HG03378 (cell line): ENCODE results near the gene HS3ST1.

Experiments
- ATAC-seq: cut with Tn5 transposase; IDR thresholded peaks from one replicate; pipeline ENCODE4 v1.9.1; 2021; ENCODE audit warnings: mild to moderate bottlenecking, moderate library complexity; ENCODE audit not compliant: unreplicated experiment

The HS3ST1 gene

DNA sequence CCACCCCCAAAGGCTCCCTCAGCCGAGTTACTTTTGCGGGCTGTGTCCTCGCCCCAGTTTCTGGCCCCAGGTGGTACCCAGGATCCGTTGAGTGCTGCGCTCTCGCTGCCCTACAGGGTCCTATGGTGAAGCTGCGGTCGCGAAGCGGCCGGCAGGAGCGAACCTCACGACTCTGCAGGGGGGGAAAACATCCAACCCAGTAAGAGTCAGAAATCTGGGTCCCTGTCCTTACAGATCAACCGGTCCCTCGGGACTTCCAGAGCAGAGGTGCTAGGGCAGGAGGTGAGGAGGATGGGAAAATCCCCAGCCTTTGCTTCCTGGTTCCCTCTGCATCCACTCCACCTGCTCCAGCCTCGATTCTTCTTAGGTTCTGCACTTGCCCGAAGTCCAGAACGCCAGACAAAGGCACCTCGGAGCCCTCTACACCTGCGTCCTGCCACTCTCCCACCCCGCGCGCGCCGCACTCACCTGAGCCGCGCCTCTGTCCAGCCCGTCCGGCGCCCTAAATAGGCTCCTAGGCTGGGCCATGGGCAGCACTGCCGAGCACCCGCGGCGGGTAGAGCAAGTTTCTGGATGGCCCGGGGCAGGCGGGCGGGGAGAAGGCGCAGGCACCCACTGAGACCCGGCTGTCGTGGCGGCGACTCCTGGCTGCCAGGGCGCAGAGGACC lies at the start of gene HS3ST1:
Gene HS3ST1 (minus strand): TSS at position 664 of the 668 bp plus-strand sequence. CDS start 28,889 bp downstream, outside the sequence.
- ATAC-seq = peak; percentile 26

DNA sequence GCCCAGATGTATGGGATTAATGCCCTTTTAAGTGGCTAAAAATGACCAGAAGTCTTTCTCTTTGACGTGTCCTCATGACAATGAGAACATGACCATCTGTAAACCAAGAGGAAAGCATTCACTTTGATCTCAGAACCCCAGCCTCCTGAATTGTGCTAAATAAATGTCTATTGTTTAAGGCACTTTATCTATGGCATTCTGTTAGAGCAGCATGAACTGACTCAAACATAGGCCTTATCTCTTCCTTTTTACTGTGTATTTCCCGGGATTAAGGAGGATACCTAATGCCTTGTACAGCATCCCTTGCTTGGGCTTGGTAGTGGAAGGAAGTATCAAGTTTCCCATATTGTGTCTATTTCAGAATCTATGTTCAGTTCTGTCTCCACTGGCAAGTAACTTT lies 47.2 kb upstream of the HS3ST1 start:
- no peak for ATAC-seq

DNA sequence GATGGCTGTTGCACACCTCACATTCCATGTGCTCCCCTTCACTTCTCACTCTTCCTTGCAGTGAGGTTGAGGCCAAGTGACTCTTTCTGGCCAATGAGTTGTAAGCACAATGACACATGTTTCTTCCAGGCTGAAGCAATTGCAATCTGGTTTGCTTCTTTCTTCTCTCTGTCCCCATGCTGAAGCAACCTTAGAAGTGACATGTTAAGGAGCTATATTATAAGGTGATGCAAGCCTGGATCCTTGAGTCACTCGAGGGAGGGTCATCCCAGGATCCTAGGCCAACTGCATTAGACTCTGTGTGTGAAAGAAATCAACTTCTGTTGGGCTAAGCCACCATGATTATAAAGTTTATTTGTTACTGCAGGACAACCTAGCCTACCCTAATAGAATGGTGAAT lies 45.5 kb upstream of the HS3ST1 start:
- no peak for ATAC-seq

DNA sequence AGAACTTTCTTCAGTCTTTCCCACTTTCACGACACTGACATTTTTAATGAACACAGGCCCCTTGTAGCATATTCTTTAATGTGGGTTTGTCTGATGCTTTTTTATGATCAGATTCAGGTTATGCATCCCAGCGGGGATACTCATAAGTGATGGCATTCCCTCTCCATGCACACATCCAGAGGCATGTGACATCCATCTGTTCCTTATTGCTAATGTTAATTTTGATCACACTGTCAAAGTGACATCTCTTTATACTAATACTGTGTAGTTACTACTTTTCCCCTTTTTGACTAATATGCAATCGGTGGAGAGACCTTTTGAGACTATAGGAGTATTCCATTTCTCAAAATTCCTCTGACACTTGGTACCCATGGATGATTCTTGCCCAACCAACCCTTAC lies 43.8 kb upstream of the HS3ST1 start:
- no peak for ATAC-seq

DNA sequence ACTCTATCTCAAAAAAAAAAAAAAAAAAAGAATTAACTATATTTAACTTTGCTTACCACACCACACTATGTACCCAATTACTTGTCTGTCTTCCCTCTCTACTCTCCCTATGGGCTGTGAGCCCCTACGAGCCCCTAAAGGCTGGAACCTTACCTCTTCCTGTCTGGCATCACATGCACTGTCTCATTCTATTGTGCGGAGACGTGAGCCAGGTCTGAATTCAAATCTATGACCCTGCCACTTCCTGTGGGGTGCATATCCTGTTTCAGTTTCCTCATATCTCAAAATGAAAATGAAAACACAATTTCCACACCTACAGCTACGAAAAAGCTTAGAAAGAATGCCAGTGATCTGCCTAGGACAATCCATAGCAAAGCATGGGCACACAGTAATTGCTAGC lies 42.9 kb upstream of the HS3ST1 start:
- peak; percentile 76 for ATAC-seq

DNA sequence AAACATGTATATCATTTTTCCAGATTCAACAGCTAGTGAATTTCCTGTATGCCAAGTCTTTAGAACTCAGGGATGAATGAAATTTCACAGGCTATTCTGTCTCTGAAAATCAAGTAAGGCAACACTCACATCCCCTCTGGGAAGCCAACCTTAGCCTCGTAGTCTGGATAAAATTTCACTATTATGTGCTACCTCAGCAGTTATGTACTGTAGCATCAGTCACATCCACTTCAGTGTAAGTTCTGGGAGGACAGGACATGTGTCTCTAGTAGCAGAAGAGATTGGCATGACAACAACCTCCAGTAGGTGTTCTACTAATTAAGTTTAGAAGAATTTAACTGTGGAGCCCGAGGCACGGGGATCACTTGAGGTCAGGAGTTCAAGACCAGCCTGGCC lies 42.4 kb upstream of the HS3ST1 start:
- ATAC-seq = no peak

DNA sequence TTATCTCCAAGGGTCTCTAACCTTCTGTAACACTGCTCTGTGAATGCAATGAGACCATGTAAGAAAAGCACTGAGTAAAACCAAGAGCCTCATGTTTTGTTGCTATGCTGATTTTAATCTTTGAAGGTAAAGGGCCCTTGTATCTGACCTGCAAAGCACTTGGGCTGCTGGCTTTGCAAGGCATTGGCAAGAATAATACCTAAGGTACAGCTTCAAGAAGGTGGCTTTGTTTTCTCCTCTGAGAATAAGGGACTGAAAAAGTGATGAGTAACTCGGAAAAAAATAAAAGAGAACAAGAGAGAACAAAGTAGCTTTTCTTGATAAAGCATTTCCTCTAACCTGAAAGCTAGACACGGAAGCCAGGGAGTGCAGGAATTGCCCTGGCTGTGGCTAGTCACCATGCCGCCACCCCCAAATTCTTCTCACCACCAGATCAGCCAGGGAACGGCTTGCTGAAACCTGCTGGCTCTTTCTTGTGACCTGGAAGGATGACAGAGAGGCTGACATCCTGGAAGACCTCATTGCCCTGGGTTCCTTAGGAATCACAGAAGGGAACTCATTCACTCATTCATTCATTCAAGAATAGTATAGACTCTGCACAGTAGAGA lies 41.8 kb upstream of the HS3ST1 start:
- peak; percentile 57 for ATAC-seq

DNA sequence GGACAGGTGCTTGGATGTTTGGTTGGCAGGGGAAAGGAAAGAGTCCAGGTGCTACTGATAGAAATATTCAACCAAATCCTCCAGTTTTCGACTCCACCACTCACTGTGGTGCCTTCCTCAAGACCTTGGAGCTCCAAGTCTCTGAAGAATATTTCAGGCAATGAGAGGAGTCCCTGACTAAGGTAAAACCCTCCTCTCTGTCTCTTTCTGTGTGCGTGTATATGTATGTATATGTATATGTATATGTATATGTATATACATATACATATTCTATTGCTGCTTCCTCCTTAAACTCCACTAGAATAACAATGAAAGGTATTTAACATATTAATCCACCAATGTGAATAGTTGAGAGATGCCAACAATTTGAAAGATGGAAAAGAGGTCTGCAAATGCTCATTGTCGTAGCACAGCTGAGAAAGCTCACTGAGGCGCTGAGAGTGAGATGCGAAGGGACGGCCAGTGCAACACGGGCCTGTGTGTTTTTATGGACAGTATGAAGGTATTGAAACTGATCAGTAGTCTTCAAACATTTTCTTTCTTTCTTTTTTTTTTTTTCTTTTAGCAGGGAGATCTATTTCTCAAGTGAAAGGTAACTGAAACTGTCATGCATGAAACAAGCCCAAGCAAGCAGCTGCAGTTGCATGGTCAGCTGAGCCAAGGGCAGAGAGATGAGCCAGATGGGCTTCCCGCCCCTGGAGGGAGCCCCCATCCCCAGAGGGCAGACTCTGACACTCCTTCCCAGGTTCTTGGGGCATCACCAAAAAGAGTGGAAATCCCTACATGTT lies 41.1 kb upstream of the HS3ST1 start:
- peak; percentile 62 for ATAC-seq

DNA sequence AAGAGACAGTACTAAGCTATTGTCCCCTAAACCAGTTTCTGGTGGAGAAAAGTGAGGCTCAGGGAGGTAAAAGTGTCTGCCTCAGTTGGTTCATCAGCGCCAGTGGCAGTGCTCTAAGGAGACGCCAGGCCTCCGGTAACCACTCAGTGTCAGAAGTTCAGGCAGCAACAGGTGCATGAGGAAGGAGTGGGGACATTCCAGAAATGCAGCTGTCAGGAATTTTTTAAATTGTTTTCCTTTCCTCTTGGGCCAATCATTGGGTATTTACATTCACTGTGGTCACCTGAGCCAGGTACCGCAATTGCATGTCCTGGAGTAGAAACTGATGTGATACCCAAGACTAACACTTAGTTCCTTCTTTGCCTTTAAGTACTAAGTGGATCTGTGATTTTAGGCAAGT lies 40.2 kb upstream of the HS3ST1 start:
- ATAC-seq = no peak

DNA sequence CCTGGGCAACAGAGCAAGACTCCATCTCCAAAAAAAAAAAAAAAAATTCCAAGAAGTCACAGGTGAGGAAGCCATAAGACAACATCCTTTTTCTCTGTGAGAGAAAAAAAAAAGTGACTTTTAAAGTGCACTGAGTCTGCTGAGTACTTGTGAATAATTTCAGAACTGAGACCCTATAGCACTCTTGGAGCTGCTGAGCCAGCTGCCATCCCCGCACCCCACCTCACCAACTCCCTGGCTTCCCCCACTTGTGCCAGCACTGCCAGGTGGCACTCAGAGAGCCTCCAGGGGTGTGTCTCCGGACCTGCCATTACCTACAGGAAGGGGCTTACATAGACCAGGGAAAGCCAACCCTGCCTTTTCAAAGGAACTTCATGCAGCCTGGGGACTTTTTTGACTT lies 39.2 kb upstream of the HS3ST1 start:
- ATAC-seq = no peak

DNA sequence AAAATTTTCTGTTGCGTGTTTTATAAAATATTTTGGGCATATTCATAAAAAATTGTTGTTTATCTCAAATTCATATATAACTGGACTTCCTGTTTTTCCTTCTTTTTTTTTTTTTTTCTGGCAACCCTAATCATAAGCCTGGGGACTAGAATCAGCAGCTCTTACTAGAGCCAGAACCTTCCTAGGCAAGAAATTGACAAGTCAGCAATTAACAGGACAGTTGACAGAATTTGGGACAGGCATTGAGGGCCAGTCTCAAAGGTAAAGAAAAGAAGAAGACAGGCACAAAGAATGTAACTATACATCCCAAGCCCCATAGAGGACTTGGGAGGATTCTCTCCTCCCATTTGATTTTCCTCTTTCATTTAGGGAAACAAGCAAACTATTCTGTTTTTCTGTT lies 35.0 kb upstream of the HS3ST1 start:
- no peak for ATAC-seq

DNA sequence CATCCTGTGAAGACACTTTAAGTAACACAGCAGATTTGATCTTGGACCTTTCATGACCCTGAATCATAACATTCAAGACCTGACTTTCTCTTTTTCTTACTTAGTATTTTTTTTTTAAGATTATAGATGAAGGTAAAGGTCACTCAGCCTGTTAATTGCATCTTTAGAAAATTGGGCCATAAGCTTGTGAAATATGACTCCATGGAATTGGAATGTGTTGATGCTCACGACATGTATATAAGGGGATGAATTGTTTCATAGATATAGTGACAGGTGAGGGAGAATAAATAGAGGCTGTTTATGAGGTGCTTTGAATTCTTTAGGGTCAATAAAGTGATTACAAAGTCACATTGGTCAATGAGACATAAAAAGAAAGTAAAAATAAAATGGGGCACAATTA lies 27.7 kb upstream of the HS3ST1 start:
- no peak for ATAC-seq

DNA sequence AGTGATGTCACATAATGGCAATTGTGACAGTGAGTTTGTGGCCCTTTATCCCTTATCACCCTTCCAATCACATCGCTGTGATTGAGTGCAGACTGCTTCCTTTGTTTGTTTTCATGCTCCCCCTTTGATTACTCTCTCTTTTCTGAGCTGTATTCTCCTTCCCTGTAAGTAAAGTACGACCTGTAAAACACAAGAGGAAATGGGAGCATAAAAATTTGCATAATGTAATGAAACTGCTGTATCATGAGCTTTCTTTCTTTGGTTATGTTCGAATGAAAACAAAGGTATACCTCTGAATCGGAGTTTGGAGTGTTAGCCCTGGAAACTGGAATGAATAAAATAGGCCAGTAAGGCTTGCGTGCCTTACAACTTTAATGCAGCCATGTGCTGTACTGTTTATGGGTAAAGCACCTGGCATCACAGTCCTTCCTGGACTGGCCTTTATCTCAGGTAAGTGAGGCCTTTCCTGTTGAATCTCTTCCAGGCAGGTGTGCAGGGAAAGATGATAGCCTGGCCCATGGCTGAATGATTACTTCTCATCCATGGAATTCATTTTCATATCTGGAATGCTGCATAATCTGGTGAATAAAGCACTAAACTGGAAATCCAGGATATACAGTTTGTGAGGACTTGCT lies 26.6 kb upstream of the HS3ST1 start:
- no peak for ATAC-seq

DNA sequence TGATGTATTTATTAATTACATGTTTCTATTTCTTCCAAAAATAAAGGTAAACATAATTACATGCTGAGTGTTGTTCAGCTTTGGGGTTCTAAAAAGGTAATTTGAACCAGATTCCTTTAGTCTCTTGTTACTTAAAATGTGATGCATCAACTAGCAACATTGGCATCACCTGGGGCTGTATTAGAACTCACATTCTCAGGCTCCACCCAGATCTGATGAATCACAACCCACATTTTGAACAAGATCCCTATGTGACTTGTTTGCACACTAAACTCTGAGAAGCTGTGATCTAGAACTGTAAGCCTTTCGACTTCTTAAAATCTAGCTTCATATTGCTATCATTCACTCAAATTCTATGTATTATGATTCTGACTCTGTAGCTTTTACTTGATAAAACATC lies 23.0 kb upstream of the HS3ST1 start:
- ATAC-seq = no peak

DNA sequence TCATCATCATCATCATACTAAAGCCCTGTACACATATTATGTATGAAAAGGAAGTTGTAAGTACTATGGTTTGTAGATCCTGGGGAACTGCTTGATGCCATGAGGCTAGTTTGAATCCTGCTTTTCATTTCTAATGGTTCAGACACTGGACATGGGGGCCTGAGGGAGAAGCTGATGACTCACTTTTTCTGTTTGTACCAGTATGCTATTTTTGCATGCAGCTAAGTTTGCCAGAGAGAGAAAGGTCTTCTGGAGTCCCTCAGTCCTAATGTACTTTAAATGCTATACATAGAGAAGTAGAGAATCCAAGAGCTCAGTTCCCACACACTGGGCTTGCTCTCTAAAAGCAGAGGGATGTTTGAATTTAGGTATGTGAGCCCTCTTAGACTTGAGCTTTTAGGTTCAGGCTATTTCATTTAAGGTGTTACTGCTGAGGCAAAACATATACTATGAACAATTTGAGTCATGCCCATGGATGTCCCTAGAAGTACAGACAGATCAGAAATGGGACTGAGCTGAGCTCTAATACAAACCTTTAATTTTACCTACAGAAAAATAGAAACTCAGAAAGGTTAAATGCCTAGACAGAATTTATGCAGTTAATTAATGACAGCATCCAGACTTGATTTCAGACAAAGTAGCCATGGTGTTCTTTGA lies 17.6 kb upstream of the HS3ST1 start:
- ATAC-seq = peak; percentile 49

DNA sequence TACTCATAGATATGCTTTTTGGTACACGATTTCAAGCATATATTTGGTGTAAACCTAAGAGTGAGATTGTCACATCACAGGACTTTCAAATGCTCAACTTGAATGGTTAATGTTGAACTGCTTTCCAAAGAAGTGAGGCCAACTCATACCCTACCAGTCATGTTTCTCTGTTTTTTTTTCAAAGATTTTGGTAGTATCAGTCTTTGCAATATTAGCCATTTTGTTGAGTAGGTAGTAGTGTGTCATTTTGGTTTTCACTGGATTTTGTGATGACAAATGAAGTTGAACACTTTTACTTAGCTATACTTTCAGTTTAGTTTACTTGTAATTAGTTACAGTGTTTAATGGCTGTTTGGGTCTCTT lies 12.5 kb upstream of the HS3ST1 start:
- no peak for ATAC-seq

DNA sequence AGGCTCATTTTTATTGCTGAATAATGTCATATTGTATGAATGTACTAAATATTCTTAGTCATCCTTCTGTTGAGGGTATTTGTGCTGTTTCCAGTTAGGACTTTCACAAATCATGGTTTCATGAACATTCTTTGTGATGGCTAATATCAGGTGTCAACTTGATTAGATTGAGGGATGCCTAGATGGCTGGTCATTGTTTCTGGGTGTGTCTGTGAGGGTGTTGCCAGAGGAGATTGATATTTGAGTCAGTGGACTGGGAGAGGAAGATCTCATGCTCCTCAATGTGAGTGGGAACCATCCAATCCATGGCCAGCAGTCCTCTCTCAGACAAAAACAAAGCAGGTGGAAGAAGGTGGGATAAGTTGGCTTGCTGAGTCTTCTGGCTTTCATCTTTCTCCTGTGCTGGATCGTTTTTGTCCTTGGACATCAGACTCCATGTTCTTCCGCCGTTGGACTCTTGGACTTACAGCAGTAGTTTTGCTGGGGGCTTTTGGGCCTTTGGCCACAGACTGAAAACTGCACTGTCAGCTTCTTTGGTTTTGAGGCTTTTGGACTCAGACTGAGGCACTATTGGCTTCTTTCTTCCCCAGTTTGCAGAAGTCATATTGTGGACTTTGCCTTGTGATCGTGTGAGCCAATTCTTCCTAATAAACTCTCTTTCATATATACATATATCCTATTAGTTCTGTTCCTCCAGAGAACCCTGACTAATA lies 11.9 kb upstream of the HS3ST1 start:
- ATAC-seq = no peak

DNA sequence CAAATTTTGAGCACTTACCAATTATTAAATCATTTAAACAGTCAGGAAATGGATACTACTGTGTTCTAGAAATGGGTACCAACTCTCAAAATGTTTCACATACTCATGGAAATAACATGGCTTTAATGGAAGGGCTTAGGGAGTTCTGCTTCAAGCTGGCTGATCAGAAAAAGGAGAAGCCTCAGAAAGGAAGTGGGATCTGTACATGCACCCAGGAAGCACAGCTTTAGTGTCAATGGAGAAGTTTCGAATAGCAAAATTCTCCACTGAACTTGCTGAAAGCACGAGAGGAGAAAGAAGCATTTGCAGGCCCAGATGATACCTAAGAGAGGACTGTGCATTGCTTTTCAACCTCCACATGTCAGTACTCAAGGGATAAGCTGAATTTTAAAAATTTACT lies 11.1 kb upstream of the HS3ST1 start:
- no peak for ATAC-seq

DNA sequence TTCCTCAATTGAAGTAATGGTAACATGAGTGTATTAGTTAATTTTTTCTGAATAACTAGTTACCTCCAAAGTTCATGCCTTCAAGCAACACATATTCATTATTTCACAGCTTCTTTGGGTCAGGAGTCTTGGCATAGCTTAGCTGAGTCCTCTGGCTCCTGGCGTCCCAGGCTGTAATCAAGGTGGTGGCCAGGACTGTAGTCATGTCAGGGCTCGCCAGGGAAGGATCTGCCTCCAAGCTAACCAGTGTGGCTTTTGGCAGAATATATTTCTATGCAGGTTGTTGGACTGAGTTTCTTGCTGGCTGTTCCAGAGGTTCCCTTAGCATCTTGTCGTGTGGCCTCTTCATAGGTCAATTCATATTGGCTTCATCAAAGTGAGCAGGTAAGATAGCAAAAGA lies 10.0 kb upstream of the HS3ST1 start:
- no peak for ATAC-seq

DNA sequence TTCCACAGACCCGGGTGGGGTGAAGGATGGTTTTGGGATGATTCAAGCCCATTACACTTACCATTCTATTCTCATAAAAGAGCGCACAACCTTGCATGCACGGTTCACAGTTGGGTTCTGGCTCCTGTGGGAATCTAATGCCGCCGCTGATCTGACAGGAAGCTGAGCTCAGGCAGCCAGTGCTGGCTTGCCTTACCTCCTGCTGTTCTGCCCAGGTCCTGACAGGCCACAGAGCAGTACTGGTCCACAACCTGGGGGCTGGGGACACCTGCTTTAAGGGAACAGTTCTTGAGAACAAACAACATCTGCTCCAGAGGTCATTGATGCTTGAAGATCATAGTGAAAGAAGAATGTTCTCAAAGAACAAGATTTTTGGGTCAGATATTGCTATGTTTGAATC lies 8.0 kb upstream of the HS3ST1 start:
- ATAC-seq = peak; percentile 45

DNA sequence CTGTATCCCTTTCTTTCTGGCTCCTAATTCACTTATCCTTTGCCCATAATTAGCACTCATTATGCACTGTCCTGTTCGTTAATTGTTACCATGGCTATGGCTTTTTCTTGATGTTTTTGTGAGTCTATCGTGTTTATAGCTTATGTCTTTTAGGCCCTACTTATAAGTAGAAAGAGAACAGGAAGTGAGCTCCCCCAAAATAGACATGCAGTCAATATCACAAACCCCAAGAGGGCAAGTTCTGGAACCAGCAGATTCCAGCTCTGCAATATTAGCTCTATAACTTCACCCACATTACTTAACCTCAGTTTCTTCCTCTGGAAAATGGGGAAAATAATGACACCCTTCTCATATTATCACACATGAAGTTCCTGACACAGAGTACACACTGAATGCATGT lies 7.4 kb upstream of the HS3ST1 start:
- peak; percentile 67 for ATAC-seq
